Memory B cell (primary cell): ENCODE results near the gene CHPF.
A peak's percentile ranks its signal among the peaks of the same experiment; 100 is the strongest.

ENCODE experiments used
- ATAC-seq: fragments of 150-1000 bp; cut with Tn5 transposase; 2 replicates; pipeline ENCODE4 v1.10.0; 2021; ENCODE audit warnings: low read depth, mild to moderate bottlenecking, moderate library complexity
- DNase-seq, 2 donors: peaks; one replicate each; pipeline ENCODE4 v3.0.0; 2022; ENCODE audit warnings: low spot score in 2 of 2
- H3K27ac Mint-ChIP-seq: one replicate; pipeline ENCODE4 v1.8.0; 2022; ENCODE audit warnings: mild to moderate bottlenecking, moderate library complexity, mixed read lengths
- H3K27me3 Mint-ChIP-seq: one replicate; pipeline ENCODE4 v1.8.0; 2022; ENCODE audit warnings: mixed read lengths
- H3K36me3 Mint-ChIP-seq: one replicate; pipeline ENCODE4 v1.8.0; 2022; ENCODE audit warnings: mild to moderate bottlenecking, mixed read lengths
- H3K4me1 Mint-ChIP-seq: one replicate; pipeline ENCODE4 v1.8.0; 2022; ENCODE audit warnings: mixed read lengths
- H3K4me3 Mint-ChIP-seq: one replicate; pipeline ENCODE4 v1.8.0; 2022; ENCODE audit warnings: mild to moderate bottlenecking, moderate library complexity, mixed read lengths
- H3K9me3 Mint-ChIP-seq: one replicate; pipeline ENCODE4 v1.8.0; 2022; ENCODE audit warnings: mixed read lengths

CHPF gene

GRCh38 chr2:219538504-219538951, 5.1 kb downstream of the CHPF start:
- DNase-seq (no peak), ATAC-seq (no peak)
- Mint-ChIP-seq H3K4me1 (peaks cover 8% of the 10 kb centered on the region), H3K36me3 (no peaks in the 10 kb centered on the region), H3K27me3 (peaks cover 23% of the 10 kb centered on the region), H3K27ac (no peak overlapping the region), H3K4me3 (no peak overlapping the region), H3K9me3 (no peaks in the 10 kb centered on the region)

- Mint-ChIP-seq H3K4me3 (no peak overlapping the region), H3K27ac (no peak overlapping the region), H3K4me1 (peaks cover 8% of the 10 kb centered on the region), H3K27me3 (peaks cover 26% of the 10 kb centered on the region), H3K9me3 (no peaks in the 10 kb centered on the region), H3K36me3 (no peaks in the 10 kb centered on the region)
- DNase-seq = no peak
- ATAC-seq = no peak
Observed at GRCh38 chr2:219537657-219538488, 5.7 kb downstream of the CHPF start.

GRCh38 chr2:219536967-219537366, 6.6 kb downstream of the CHPF start:
- DNase-seq = no peak
- Mint-ChIP-seq H3K27me3 (peaks cover 32% of the 10 kb centered on the region), H3K9me3 (no peaks in the 10 kb centered on the region), H3K27ac (no peak overlapping the region), H3K4me3 (no peak overlapping the region), H3K4me1 (peaks cover 4% of the 10 kb centered on the region), H3K36me3 (no peaks in the 10 kb centered on the region)
- ATAC-seq = no peak

- Mint-ChIP-seq H3K27ac (no peak overlapping the region), H3K27me3 (peaks cover 35% of the 10 kb centered on the region), H3K9me3 (no peaks in the 10 kb centered on the region)
Observed at GRCh38 chr2:219536425-219536824, 7.2 kb downstream of the CHPF start.

GRCh38 chr2:219533930-219534661, 9.5 kb downstream of the CHPF start:
- no peaks in the 10 kb centered on the region for H3K36me3 Mint-ChIP-seq
- no peak overlapping the region for H3K27ac Mint-ChIP-seq
- H3K4me3 Mint-ChIP-seq = no peak overlapping the region
- no peak for DNase-seq
- peaks cover 49% of the 10 kb centered on the region for H3K27me3 Mint-ChIP-seq
- H3K4me1 Mint-ChIP-seq = peaks cover 8% of the 10 kb centered on the region
- no peak for ATAC-seq
- no peaks in the 10 kb centered on the region for H3K9me3 Mint-ChIP-seq

More at GRCh38 chr2:219536425-219536824, 7.2 kb downstream of the CHPF start:
- DNase-seq (no peak), ATAC-seq (no peak)
- H3K4me1 Mint-ChIP-seq = peaks cover 3% of the 10 kb centered on the region
- no peak overlapping the region for H3K4me3 Mint-ChIP-seq
- H3K36me3 Mint-ChIP-seq = no peaks in the 10 kb centered on the region

- DNase-seq = no peak
- Mint-ChIP-seq H3K27me3 (peaks cover 48% of the 10 kb centered on the region), H3K36me3 (no peaks in the 10 kb centered on the region), H3K4me3 (no peak overlapping the region), H3K4me1 (peaks cover 8% of the 10 kb centered on the region), H3K9me3 (no peaks in the 10 kb centered on the region), H3K27ac (no peak overlapping the region)
- no peak for ATAC-seq
Observed at GRCh38 chr2:219532378-219532649, 11.3 kb downstream of the CHPF start.

GRCh38 chr2:219531639-219532377, 11.8 kb downstream of the CHPF start:
- ATAC-seq = no peak
- Mint-ChIP-seq H3K4me1 (peaks cover 8% of the 10 kb centered on the region), H3K36me3 (no peaks in the 10 kb centered on the region), H3K9me3 (no peaks in the 10 kb centered on the region), H3K27ac (no peak overlapping the region), H3K4me3 (no peak overlapping the region), H3K27me3 (peaks cover 51% of the 10 kb centered on the region)
- DNase-seq = no peak

DNA sequence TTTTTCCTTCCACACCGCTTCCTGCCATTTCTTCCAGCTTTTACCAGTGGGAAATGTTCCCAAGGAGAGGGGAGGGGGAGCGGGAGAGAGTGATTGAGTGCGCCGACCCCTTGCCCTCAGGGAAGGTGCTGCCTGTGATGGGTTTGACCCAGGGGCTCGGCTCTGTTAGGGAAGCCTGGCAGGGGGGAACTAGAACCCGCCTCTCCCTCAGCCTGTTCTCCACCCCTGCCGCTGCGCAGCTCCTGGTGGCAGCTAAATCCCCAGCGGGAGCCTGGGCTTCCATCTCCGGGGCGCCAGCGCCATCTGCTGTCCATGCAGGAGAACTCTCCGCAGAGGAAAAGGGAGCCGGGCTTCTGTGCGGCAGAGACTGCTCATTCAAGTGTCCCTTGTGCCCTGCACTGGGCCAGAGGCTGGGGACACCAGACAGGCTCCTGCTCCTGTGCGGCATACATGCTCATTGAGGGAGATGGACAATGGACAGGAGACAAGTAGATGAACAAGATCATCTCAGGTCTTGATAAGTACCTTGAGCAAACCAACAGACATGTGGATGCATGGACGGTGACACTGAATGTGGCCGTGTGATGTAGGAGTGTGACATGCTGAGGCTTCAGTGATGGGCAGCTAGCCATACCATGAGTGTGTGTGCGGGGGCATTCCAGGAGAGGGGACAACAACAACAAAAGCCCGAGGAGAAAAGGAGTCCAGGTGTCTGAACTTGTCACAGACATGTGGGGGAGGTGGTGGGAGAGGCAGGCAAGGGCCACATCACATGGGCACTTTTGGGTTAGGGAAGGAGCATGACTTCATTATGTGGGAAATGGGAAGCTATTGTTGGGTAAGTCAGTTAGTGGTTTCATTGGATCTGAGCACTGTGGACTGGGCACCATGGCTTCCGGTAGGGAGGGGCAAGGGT, 13.3 kb downstream of the CHPF start:
- H3K27me3 Mint-ChIP-seq = peaks cover 50% of the 10 kb centered on the region
- peak; percentile 83 to 86 for DNase-seq
- no peak overlapping the region for H3K4me3 Mint-ChIP-seq
- peaks cover 6% of the 10 kb centered on the region for H3K4me1 Mint-ChIP-seq
- H3K9me3 Mint-ChIP-seq = no peaks in the 10 kb centered on the region
- peak; percentile 90 for ATAC-seq
- no peak overlapping the region for H3K27ac Mint-ChIP-seq
- no peaks in the 10 kb centered on the region for H3K36me3 Mint-ChIP-seq

DNA sequence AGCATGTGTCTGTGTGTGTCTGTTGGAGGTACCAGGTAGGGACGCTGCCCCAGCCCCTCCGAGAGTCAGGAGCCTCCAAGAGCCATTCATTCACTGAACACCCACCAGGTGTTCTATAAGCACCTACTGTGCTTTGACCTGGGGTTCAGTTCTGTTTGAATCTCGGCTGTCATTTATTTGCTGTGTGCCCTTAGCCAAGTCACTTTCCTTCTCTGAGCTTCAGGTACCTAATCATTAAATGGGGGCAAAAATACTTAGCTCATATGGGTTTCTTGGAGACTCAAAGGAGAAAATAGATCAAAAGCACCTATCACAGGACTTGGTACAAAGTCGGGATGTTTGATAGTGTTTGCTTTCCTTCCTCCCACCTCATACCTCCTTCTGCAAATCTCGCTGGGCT, 16.1 kb downstream of the CHPF start:
- Mint-ChIP-seq H3K27ac (no peak overlapping the region), H3K4me1 (peaks cover 8% of the 10 kb centered on the region), H3K4me3 (no peak overlapping the region), H3K9me3 (no peaks in the 10 kb centered on the region), H3K36me3 (no peaks in the 10 kb centered on the region), H3K27me3 (peaks cover 47% of the 10 kb centered on the region)
- no peak for DNase-seq
- no peak for ATAC-seq

- Mint-ChIP-seq H3K36me3 (no peaks in the 10 kb centered on the region), H3K27ac (no peak overlapping the region), H3K4me3 (no peak overlapping the region), H3K27me3 (peaks cover 46% of the 10 kb centered on the region), H3K9me3 (no peaks in the 10 kb centered on the region), H3K4me1 (peaks cover 9% of the 10 kb centered on the region)
- no peak for ATAC-seq
- DNase-seq = no peak
Observed at GRCh38 chr2:219527076-219527394, 16.6 kb downstream of the CHPF start.

- no peak overlapping the region for H3K27ac Mint-ChIP-seq
- ATAC-seq = no peak
- H3K4me1 Mint-ChIP-seq = peaks cover 14% of the 10 kb centered on the region
- no peaks in the 10 kb centered on the region for H3K9me3 Mint-ChIP-seq
- H3K27me3 Mint-ChIP-seq = peaks cover 49% of the 10 kb centered on the region
- H3K4me3 Mint-ChIP-seq = no peak overlapping the region
- DNase-seq = no peak
- H3K36me3 Mint-ChIP-seq = no peaks in the 10 kb centered on the region
Observed at GRCh38 chr2:219526320-219527075, 17.1 kb downstream of the CHPF start.

GRCh38 chr2:219525533-219526232, 17.9 kb downstream of the CHPF start:
- Mint-ChIP-seq H3K36me3 (no peaks in the 10 kb centered on the region), H3K27me3 (peaks cover 46% of the 10 kb centered on the region), H3K4me3 (no peak overlapping the region), H3K4me1 (peaks cover 16% of the 10 kb centered on the region), H3K27ac (no peak overlapping the region), H3K9me3 (no peaks in the 10 kb centered on the region)
- DNase-seq (no peak), ATAC-seq (no peak)
